ENCODE results near the gene TOR1AIP1.
A peak's percentile ranks its signal among the peaks of the same experiment; 100 is the strongest.

The TOR1AIP1 gene

DNA sequence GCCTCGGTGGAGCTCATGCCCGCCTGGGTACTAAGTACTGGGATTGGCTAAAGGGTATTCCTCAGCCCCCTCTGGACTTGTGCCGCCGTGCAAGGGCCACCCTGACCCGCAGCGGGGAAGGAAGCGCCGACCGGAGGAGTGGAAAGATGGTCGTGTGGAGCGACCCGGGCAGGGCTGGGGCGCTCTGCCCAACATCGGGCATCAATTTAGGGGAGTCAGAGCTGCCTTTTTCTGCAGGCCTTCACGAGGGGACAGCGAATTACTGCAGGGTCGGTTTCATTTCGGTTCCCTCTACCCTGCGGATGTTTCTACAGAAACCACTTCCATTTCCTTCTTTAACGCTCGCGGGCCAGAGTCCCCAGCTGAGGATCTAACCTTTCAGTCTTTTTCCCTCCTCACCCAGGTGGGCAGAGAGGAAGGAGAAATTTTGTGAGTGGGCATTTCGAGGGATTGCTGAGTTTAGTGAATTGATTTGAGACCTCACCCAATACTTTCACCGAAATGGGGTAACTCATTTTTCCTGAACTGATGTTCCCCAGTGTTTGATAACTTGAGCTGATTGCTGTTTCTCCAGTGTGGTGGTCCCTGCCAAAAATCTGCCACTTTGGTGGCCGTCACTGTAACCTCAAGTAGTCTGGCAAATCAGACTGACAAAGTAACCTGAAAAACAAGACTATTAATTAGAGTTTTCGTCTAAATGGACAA, 1.1 kb downstream of the TOR1AIP1 start:
- DNase-seq = peak; percentile 74 to 75

GRCh38 chr1:179883745-179884138, 1.7 kb downstream of the TOR1AIP1 start:
- no peak for DNase-seq

- peak; percentile 43 to 68 for DNase-seq
Measured at GRCh38 chr1:179888071-179888470, 6.0 kb downstream of the TOR1AIP1 start.

DNA sequence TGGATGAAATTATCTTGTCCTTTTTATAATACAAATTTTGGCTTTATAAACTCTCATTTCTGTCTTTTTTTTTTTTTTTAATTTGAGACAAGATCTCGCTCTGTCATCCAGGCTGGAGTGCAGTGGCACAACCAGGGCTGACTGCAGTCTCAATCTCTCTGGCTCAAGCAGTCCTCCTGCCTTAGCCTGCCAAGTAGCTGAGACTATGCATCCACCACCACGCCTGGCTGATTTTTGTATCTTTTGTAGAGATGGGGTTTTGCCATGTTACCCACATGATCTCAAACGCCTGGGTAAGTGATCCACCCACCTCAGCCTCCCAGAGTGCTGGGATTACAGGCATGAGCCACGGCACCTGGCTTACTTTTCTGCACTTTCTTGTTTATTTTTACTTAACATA, 7.5 kb downstream of the TOR1AIP1 start:
- no peak for DNase-seq

DNA sequence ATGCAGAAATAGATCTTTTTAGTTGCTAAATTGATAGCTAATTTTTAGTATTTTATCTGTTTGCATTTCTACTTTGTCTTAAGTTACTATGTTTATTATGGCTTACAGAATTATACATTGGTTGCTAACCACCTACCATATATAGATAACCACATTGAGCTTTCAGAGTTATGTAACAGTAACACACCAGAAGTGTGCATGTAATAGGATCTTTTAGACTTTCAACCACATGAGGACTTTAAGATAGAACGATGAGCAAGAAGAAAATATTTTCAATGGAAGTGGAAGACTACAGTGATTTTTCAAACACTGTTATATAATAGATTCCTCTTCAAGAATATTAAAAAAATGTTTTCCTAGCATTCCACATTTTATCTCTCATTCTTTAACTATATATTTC, 28.8 kb downstream of the TOR1AIP1 start:
- peak; percentile 74 to 75 for DNase-seq

GRCh38 chr1:179911812-179912211, 29.7 kb downstream of the TOR1AIP1 start:
- DNase-seq = no peak

GRCh38 chr1:179917601-179918429, 35.7 kb downstream of the TOR1AIP1 start:
- DNase-seq = no peak

GRCh38 chr1:179921472-179921871, 39.4 kb downstream of the TOR1AIP1 start:
- no peak for DNase-seq

GRCh38 chr1:179921981-179922872, 40.1 kb downstream of the TOR1AIP1 start:
- no peak for DNase-seq

GRCh38 chr1:179923029-179923428, 40.9 kb downstream of the TOR1AIP1 start:
- DNase-seq = peak; percentile 33 to 45

- no peak for DNase-seq
Measured at GRCh38 chr1:179924268-179924667, 42.2 kb downstream of the TOR1AIP1 start.

- DNase-seq = no peak
Measured at GRCh38 chr1:179925302-179925701, 43.2 kb downstream of the TOR1AIP1 start.

DNA sequence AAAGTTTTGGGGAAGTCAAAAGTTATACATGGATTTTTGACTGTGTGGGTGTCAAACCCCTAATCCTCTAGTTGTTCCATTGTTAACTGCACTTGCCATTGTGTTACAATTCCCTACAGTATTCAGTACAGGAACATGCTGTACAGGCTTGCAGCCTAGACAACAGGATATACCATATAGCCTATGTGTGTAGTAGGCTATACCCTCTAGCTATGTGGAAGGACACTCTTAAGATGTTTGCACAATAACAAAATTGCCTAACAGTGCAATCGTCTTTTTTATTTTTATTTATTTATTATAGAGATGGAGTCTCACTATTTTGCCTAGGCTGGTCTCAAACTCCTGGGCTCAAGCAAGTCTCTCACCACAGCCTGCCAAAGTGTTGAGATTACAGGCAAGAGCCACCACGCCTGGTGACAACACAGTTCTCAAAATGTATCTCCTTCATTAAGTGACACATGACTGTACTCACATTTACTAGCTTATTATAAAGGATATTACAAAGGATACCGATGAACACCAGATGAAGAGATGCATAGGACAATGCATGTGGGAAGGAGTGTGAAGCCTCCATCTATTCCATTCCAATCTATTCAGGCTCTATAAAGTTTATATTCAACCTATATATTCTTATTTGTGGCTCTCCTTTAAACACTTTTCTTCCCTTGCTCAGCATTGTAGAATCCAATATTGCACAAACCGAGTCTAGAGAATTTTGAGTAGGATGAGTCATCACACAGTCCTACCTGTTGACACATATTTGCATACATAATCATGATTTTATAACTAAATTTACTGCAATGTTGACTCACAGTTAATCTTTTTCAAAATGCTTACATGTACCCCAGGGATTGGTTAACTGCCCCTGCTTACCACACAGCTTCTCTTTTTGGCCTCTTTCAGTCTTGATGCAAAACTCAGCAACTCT, 44.1 kb downstream of the TOR1AIP1 start:
- no peak for DNase-seq

DNA sequence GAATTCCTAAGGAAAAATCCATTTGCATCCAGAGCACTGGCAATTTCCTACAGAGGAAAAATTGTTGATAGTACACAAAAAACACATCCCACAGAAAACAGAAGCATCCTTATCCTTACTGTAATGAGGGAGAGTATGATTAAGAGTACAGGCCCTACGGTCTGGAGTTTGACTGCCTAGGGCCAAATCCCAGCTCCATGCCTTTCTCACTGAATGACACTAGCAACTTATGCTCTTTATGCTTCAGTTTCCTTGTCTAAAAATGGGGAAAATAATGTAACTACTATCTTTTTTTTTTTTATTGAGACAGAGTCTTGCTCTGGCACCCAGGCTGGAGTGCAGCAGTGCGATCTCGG, 44.7 kb downstream of the TOR1AIP1 start:
- DNase-seq = no peak

- DNase-seq = no peak
Measured at GRCh38 chr1:179929955-179930798, 48.1 kb downstream of the TOR1AIP1 start.

- no peak for DNase-seq
Measured at GRCh38 chr1:179930867-179931266, 48.8 kb downstream of the TOR1AIP1 start.

DNA sequence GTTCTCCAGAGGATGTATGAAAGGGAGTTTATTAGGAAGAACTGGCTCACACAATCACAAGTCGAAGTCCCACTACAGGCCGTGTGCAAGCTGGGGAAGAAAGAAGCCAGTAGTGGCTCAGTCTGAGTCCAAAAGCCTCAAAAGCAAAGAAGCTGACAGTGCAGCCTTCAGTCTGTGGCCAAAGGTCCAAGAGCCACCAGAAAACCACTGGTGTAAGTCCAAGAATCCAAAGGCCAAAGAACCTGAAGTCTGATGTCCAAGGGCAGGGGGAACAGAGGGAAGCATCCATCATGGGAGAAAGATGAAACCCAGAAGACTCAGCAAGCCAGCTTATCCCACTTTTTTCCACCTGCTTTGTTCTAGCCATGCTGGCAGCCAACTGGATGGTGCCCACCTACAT, 51.1 kb downstream of the TOR1AIP1 start:
- no peak for DNase-seq

- DNase-seq = no peak
Measured at GRCh38 chr1:179935909-179936496, 53.9 kb downstream of the TOR1AIP1 start.

GRCh38 chr1:179937668-179938254, 55.7 kb downstream of the TOR1AIP1 start:
- DNase-seq = no peak

DNA sequence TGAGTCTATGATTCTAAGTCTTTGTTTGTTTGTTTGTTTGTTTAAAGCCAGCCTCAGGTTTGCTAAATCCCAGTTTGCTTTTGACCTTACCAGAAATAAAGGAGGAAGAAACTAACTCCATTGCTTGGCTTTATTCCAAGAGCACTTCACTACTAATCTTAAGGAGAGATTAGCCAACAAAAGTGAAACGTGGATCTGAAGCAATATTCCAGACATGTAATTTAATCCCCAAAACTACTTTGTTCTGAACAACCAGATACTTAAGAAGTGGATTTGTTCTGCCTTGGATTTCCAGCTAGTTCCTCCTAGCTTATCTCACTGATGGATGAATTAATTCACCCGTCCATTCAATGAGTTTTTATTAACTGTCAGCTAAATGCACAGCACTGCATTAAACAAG, 56.7 kb downstream of the TOR1AIP1 start:
- peak in 1 of 2 experiments; percentile 7 for DNase-seq
